Measurements from ENCODE around the gene WDR77. TPM values are rescaled to one million over a fixed set of nuclear protein-coding genes. Genes with fewer than 3 reads are reported as not detected.

The WDR77 gene
- total RNA-seq (10 to 100 TPM; 14.5 to 68.4 (median 21.7) TPM), polyA plus RNA-seq (10 to 100 TPM; 12.7 to 23.8 TPM)
- long read RNA-seq, donor 1, transcript WDR77-201 (10 exons, 2,576 nt) = major isoform, 139 of 171 reads
- long read RNA-seq, donor 1, partial matches to known transcripts = 10 of 171 reads
- long read RNA-seq, donor 1, other reads (novel, unspliced or antisense) = 22 of 171 reads
- long read RNA-seq, donor 2, transcript WDR77-201 (10 exons, 2,576 nt) = major isoform, 22 of 52 reads
- long read RNA-seq, donor 2, partial matches to known transcripts = 27 of 52 reads
- long read RNA-seq, donor 2, other reads (novel, unspliced or antisense) = 0 of 52 reads
- long read RNA-seq, donor 3, transcript WDR77-201 (10 exons, 2,576 nt) = major isoform, 51 of 66 reads
- long read RNA-seq, donor 3, partial matches to known transcripts = 8 of 66 reads
- long read RNA-seq, donor 3, other reads (novel, unspliced or antisense) = 7 of 66 reads

DNA sequence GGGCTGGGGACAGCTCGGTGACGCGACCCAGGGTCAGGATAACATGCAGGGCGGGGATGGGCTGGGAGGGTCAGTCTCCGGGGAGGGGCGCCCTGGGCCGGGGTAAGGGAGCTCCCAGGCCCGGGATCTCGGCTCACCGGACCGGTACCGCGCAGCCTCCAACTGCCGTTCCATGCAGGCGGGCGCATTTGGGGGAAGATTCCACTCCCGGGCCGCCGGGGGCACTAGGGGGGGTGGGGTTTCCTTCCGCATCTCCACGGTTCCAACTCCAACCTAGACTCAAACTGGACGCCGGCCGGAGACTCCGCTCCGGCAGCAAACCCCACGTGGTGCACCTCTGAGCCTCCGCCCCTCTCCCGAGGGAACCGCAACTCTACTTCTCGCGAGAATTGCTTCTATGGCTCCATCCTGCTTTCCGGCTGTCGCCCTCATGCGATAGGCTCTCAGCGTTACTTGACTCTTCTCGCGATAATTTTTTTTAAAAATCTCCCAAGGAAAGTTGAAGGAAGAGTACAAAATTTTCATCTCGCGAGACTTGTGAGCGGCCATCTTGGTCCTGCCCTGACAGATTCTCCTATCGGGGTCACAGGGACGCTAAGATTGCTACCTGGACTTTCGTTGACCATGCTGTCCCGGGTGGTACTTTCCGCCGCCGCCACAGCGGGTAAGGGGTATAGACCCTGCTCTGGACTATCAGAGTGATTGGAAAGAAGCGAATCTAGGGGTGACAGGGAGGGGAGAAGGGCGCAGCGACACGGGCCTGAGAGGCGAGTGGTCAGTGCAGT is at the start of gene WDR77, which contains the start of gene ATP5PB:
WDR77 (minus strand) TSS at position 339 of the 785 bp plus-strand sequence; CDS start at position 252, 87 bp downstream.
ATP5PB (plus strand) TSS at position 547 of the 785 bp plus-strand sequence; CDS start at position 625, 78 bp downstream.
- 0 to 1% (median 1%) methylated on average over 40 to 54 of the region's 54 CpGs for WGBS, 3 donors
- no peaks in the 10 kb centered on the region for H3K27me3 ChIP-seq
- H3K4me1 ChIP-seq (ENCODE audit: insufficient read depth) = peaks cover 11% of the 10 kb centered on the region
- TF ChIP-seq POLR2A (IDR thresholded peaks at IDR 0.05) (peak; percentile 30), EP300 (IDR thresholded peaks at IDR 0.05) (no peak)
- TF ChIP-seq, protein P1, sequence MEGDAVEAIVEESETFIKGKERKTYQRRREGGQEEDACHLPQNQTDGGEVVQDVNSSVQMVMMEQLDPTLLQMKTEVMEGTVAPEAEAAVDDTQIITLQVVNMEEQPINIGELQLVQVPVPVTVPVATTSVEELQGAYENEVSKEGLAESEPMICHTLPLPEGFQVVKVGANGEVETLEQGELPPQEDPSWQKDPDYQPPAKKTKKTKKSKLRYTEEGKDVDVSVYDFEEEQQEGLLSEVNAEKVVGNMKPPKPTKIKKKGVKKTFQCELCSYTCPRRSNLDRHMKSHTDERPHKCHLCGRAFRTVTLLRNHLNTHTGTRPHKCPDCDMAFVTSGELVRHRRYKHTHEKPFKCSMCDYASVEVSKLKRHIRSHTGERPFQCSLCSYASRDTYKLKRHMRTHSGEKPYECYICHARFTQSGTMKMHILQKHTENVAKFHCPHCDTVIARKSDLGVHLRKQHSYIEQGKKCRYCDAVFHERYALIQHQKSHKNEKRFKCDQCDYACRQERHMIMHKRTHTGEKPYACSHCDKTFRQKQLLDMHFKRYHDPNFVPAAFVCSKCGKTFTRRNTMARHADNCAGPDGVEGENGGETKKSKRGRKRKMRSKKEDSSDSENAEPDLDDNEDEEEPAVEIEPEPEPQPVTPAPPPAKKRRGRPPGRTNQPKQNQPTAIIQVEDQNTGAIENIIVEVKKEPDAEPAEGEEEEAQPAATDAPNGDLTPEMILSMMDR (IDR thresholded peaks at IDR 0.05) = no peak
- no peaks in the 10 kb centered on the region for H3K36me3 ChIP-seq
- intact Hi-C loops (cut with DNase I) = no loop called here
- H3K27ac ChIP-seq = peak within 1 kb of the TSS; percentile 6 to 63
- no peaks in the 10 kb centered on the region for H3K9me3 ChIP-seq
- peak within 1 kb of the TSS; percentile 97 for H3K4me3 ChIP-seq
- peak; percentile 92 to 97 (median 94) for DNase-seq

GRCh38 chr1:111497592-111497991 is 48.5 kb upstream of the WDR77 start:
- intact Hi-C loops (cut with DNase I) = no loop called here
- no peaks in the 10 kb centered on the region for H3K4me1 ChIP-seq (ENCODE audit: insufficient read depth)
- no peaks in the 10 kb centered on the region for H3K36me3 ChIP-seq
- H3K27ac ChIP-seq = no peak overlapping the region
- no peak for DNase-seq
- 59 to 63% (median 60%) methylated on average over 5 of the region's 5 CpGs for WGBS, 3 donors
- TF ChIP-seq EP300 (IDR thresholded peaks at IDR 0.05) = no peak
- TF ChIP-seq, protein P1 (IDR thresholded peaks at IDR 0.05) = no peak
- no peak for TF ChIP-seq POLR2A (IDR thresholded peaks at IDR 0.05)
- H3K27me3 ChIP-seq = no peaks in the 10 kb centered on the region
- H3K9me3 ChIP-seq = no peaks in the 10 kb centered on the region
- H3K4me3 ChIP-seq = no peak overlapping the region

GRCh38 chr1:111496398-111496797 is 47.3 kb upstream of the WDR77 start:
- H3K4me1 ChIP-seq (ENCODE audit: insufficient read depth) = no peaks in the 10 kb centered on the region
- no peak overlapping the region for H3K4me3 ChIP-seq
- intact Hi-C loops (cut with DNase I) = no loop called here
- no peaks in the 10 kb centered on the region for H3K36me3 ChIP-seq
- WGBS, 3 donors = 77 to 80% (median 78%) methylated on average over 4 of the region's 4 CpGs
- no peak for DNase-seq
- no peaks in the 10 kb centered on the region for H3K27me3 ChIP-seq
- no peak overlapping the region for H3K27ac ChIP-seq
- TF ChIP-seq EP300 (IDR thresholded peaks at IDR 0.05) (no peak), POLR2A (IDR thresholded peaks at IDR 0.05) (no peak)
- TF ChIP-seq, protein P1 (IDR thresholded peaks at IDR 0.05) = no peak
- H3K9me3 ChIP-seq = no peaks in the 10 kb centered on the region

- no peak overlapping the region for H3K4me3 ChIP-seq
- H3K36me3 ChIP-seq = no peaks in the 10 kb centered on the region
- DNase-seq = no peak
- no peaks in the 10 kb centered on the region for H3K9me3 ChIP-seq
- no peak overlapping the region for H3K27ac ChIP-seq
- TF ChIP-seq POLR2A (IDR thresholded peaks at IDR 0.05) (no peak), EP300 (IDR thresholded peaks at IDR 0.05) (no peak)
- TF ChIP-seq, protein P1 (IDR thresholded peaks at IDR 0.05) = no peak
- no peaks in the 10 kb centered on the region for H3K27me3 ChIP-seq
- WGBS, 3 donors = 85 to 91% (median 85%) methylated on average over 7 of the region's 7 CpGs
- no peaks in the 10 kb centered on the region for H3K4me1 ChIP-seq (ENCODE audit: insufficient read depth)
- intact Hi-C loops (cut with DNase I) = no loop called here
Observed at GRCh38 chr1:111491070-111491469, 42.0 kb upstream of the WDR77 start.
